GM10266 (cell line): Measurements from ENCODE around the gene UBE4A.

Experiments
- DNase-seq: peaks from one replicate; pipeline ENCODE4 v3.0.0; 2012; ENCODE audit errors: extremely low spot score
- TF ChIP-seq, protein P1 (sequence below): IDR thresholded peaks from 2 replicates; pipeline ENCODE4 v1.5.1; 2012; ENCODE audit warnings: mild to moderate bottlenecking, low read depth; ENCODE audit not compliant: control insufficient read depth, insufficient read depth; ENCODE audit errors: missing control alignments

The UBE4A gene

GRCh38 chr11:118328745-118329144 is 30.7 kb upstream of the UBE4A start:
- TF ChIP-seq, protein P1, sequence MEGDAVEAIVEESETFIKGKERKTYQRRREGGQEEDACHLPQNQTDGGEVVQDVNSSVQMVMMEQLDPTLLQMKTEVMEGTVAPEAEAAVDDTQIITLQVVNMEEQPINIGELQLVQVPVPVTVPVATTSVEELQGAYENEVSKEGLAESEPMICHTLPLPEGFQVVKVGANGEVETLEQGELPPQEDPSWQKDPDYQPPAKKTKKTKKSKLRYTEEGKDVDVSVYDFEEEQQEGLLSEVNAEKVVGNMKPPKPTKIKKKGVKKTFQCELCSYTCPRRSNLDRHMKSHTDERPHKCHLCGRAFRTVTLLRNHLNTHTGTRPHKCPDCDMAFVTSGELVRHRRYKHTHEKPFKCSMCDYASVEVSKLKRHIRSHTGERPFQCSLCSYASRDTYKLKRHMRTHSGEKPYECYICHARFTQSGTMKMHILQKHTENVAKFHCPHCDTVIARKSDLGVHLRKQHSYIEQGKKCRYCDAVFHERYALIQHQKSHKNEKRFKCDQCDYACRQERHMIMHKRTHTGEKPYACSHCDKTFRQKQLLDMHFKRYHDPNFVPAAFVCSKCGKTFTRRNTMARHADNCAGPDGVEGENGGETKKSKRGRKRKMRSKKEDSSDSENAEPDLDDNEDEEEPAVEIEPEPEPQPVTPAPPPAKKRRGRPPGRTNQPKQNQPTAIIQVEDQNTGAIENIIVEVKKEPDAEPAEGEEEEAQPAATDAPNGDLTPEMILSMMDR: no peak

DNA sequence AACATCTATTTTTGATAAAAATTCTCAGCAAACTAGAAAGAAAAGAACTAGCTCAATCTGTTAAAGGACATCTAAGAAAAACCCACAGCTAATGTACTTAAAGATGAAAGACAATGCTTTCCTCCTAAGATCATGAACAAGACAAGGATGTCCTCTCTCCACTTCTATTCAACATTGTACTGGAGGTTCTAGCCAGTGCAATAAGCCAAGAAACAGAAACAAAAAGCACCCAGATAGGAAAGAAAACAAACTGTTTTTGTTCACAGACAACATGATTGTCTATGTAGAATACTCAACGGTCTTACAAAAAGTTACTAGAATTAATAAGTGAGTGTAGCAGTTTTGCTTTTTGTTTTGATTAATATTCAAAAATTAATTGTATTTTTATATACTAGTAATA is 24.7 kb upstream of the UBE4A start:
- TF ChIP-seq, protein P1: no peak
- DNase-seq: no peak

More at GRCh38 chr11:118328745-118329144, 30.7 kb upstream of the UBE4A start:
- DNase-seq: no peak

- TF ChIP-seq, protein P1: no peak
- peak; percentile 59 for DNase-seq
Observed at GRCh38 chr11:118338637-118339061, 20.8 kb upstream of the UBE4A start.

- no peak for DNase-seq
- TF ChIP-seq, protein P1: no peak
Observed at GRCh38 chr11:118339281-118339961, 20.0 kb upstream of the UBE4A start.

GRCh38 chr11:118340449-118340848 is 19.0 kb upstream of the UBE4A start:
- DNase-seq: no peak
- TF ChIP-seq, protein P1: no peak

GRCh38 chr11:118341261-118341660 is 18.1 kb upstream of the UBE4A start:
- no peak for DNase-seq
- TF ChIP-seq, protein P1: no peak

DNA sequence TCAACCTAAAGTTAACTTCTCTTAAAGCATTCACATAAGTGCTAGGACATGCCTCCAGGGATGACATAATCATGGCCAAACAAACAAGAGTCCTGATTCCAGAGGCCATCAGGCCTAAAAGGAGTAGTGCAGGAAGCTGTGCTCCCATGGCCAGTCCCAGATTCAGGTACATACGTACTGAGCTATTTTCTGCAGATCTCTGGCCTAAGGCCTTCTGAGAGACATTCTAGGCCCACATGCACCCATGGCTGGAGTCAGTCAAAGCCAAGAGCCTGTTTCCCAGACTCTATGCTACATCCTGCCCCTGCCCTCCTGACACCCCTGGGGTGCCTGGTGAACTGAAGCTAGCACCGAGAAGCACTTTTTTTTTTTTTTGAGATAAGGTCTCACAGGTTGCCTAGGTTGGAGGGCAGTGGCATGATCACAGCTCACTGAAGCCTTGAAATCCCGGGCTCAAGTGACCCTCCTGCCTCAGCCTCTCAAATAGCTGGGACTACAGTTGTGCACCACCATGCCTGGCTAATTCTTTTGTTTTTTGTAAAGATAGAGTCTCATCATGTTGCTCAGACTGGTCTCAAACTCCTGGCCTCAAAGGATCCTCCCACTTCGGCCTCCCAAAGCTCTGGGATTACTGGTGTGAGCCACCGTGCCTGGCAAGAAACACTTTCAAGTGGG is 17.4 kb upstream of the UBE4A start:
- DNase-seq: no peak
- TF ChIP-seq, protein P1: no peak
